ENCODE results near the gene ACOT7.

The ACOT7 gene

GRCh38 chr1:6307099-6307498, 86.5 kb downstream of the ACOT7 start:
- DNase-seq, result no peak

- DNase-seq, result no peak
Observed at GRCh38 chr1:6303397-6304012, 90.1 kb downstream of the ACOT7 start.

GRCh38 chr1:6302568-6302967, 91.0 kb downstream of the ACOT7 start:
- no peak for DNase-seq

- no peak for DNase-seq
Observed at GRCh38 chr1:6301526-6301925, 92.0 kb downstream of the ACOT7 start.

GRCh38 chr1:6300342-6301048, 93.1 kb downstream of the ACOT7 start:
- DNase-seq, result no peak

- no peak for DNase-seq
Observed at GRCh38 chr1:6299557-6300165, 93.9 kb downstream of the ACOT7 start.

GRCh38 chr1:6298940-6299465, 94.6 kb downstream of the ACOT7 start:
- DNase-seq, result no peak

- no peak for DNase-seq
Observed at GRCh38 chr1:6298530-6298929, 95.0 kb downstream of the ACOT7 start.

- DNase-seq, result no peak
Observed at GRCh38 chr1:6295910-6296309, 97.7 kb downstream of the ACOT7 start.

GRCh38 chr1:6294890-6295556, 98.5 kb downstream of the ACOT7 start:
- DNase-seq, result no peak

- DNase-seq, result no peak
Observed at GRCh38 chr1:6294080-6294889, 99.3 kb downstream of the ACOT7 start.

GRCh38 chr1:6292102-6292501, 101.5 kb downstream of the ACOT7 start:
- no peak for DNase-seq

GRCh38 chr1:6288665-6289064, 104.9 kb downstream of the ACOT7 start:
- no peak for DNase-seq

GRCh38 chr1:6288026-6288425, 105.5 kb downstream of the ACOT7 start:
- no peak for DNase-seq

- DNase-seq, result no peak
Observed at GRCh38 chr1:6287431-6287886, 106.1 kb downstream of the ACOT7 start.

GRCh38 chr1:6287029-6287428, 106.5 kb downstream of the ACOT7 start:
- no peak for DNase-seq

GRCh38 chr1:6286266-6286665, 107.3 kb downstream of the ACOT7 start:
- no peak for DNase-seq

- DNase-seq, result no peak
Observed at GRCh38 chr1:6285336-6285735, 108.2 kb downstream of the ACOT7 start.

- DNase-seq, result no peak
Observed at GRCh38 chr1:6282577-6283270, 110.8 kb downstream of the ACOT7 start.

GRCh38 chr1:6281511-6282402, 111.8 kb downstream of the ACOT7 start:
- no peak for DNase-seq
